ENCODE measurements around the gene USP6NL.
A peak's percentile ranks its signal among the peaks of the same experiment; 100 is the strongest.

USP6NL gene

DNA sequence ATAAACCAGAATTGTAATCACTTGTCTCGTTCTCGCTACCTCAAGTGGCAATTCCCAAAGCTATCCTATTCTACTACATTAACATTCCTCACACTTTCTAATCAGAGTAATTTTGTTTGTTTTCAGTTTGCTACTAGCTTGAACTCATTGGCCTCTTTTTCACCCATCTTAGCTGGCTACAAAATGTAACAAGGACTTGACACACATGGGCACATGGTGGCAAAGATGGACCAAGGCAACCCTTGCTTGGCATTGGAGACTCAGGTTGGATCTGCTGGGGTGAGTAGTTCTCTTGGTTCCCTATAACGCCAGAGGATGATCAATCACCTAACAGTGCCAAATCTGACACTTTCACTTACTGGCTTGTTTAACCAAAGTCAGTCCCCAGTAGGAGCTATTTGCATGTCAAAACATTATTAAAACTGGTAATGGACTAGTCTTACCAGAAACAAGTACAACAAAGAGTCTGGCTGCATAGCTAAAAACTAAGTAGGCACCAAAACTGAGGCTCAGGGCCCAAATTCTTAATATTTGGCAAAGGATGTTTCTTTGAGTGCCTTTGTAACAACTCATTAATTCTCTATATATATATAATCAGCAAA lies 1.9 kb downstream of the USP6NL start:
- H3K4me2 ChIP-seq (ENCODE audit: low read depth, low read length, poor library complexity, severe bottlenecking): peak overlapping the region; percentile 89
- H3K9ac ChIP-seq (ENCODE audit: low read depth, low read length, poor library complexity, severe bottlenecking): peak overlapping the region; percentile 88
- no peaks in the 10 kb centered on the region for H3K36me3 ChIP-seq (ENCODE audit: insufficient read depth, low read length)
- TF ChIP-seq, protein P1, sequence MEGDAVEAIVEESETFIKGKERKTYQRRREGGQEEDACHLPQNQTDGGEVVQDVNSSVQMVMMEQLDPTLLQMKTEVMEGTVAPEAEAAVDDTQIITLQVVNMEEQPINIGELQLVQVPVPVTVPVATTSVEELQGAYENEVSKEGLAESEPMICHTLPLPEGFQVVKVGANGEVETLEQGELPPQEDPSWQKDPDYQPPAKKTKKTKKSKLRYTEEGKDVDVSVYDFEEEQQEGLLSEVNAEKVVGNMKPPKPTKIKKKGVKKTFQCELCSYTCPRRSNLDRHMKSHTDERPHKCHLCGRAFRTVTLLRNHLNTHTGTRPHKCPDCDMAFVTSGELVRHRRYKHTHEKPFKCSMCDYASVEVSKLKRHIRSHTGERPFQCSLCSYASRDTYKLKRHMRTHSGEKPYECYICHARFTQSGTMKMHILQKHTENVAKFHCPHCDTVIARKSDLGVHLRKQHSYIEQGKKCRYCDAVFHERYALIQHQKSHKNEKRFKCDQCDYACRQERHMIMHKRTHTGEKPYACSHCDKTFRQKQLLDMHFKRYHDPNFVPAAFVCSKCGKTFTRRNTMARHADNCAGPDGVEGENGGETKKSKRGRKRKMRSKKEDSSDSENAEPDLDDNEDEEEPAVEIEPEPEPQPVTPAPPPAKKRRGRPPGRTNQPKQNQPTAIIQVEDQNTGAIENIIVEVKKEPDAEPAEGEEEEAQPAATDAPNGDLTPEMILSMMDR (conservative IDR thresholded peaks at IDR 0.05; ENCODE audit: low read length): no peak
- no peak for TF ChIP-seq EZH2phosphoT487 (IDR thresholded peaks at IDR 0.05; ENCODE audit: borderline replicate concordance)
- H3K79me2 ChIP-seq (ENCODE audit: insufficient read depth, low read length): peaks cover 62% of the 10 kb centered on the region
- peaks cover 23% of the 10 kb centered on the region for H4K20me1 ChIP-seq (ENCODE audit: insufficient read depth, low read length, poor library complexity, severe bottlenecking)
- peaks cover 3% of the 10 kb centered on the region; the same call in 1 of the 2 replicates for H3F3A ChIP-seq (ENCODE audit: low read depth)
- H3K9me3 ChIP-seq (ENCODE audit: insufficient read depth, low read depth, low read length): peaks cover 9% of the 10 kb centered on the region; the same call in 1 of the 2 replicates
- no peaks in the 10 kb centered on the region for H3K9me2 ChIP-seq (replicated peaks; ENCODE audit: low read depth, low read length)
- H3K27me3 ChIP-seq (ENCODE audit: insufficient read depth, low read length, poor library complexity, severe bottlenecking): no peaks in the 10 kb centered on the region
- H3K4me3 ChIP-seq (ENCODE audit: low read length, poor library complexity, severe bottlenecking): peak overlapping the region; percentile 99
- no peak overlapping the region for H2AFZ ChIP-seq (ENCODE audit: low read length)
- peaks cover 46% of the 10 kb centered on the region for H3K4me1 ChIP-seq (ENCODE audit: insufficient read depth, low read length, poor library complexity, severe bottlenecking)

DNA sequence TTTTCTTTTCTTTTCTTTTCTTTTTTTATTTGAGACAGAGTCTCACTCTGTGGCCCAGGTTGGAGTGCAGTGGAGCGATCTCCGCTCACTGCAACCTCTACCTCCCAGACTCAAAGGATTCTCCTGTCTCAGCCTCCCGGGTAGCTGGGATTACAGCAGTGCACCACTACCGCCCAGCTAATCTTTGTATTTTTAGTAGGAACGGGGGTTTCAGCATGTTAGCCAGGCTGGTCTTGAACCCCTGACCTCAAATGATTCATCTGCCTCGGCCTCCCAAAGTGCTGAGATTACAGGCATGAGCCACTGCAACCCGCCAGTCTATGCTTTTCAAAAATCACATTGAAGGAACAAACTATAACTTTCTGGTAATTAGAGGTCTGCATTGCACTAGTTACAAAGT lies 2.4 kb downstream of the USP6NL start:
- peak overlapping the region; percentile 99 for H3K4me3 ChIP-seq (ENCODE audit: low read length, poor library complexity, severe bottlenecking)

DNA sequence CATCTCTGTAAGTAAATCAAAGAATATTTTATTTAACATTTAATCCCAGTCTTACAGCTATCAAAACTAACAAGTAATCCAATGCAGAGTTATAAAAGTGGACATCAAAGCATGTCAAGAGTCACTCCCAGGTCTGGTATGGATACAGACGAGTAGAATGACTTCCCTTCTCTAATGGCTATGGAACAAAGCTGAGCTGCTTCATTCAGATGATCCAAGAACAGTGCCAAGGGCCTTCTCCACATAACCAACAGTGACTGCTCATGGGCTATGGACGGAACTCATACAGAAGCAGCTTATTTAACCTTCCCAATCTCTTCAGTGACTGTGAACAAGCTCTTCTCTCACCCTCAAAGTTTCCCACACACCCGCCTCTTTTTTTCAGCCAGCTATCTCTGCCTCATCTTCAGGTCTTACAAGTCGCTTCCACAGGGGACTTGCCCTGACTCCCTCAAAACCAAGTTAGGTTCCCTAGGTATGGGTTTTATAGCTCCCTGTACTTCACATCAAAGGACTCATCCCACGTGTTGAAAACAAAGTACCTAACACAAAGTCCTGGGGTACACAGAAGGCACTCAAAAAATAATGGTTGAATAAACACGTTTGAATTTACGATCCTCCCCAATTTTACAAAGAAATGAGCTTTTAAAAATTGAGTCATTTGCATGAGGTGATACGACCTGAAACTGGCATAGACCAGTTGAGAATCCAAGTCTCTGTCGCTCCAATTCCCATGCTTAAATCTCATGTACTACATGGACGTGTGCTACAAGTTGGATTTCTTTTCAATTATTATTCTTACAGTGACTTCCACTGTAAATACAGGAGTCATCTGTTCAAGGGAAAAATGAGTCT lies 3.1 kb downstream of the USP6NL start:
- Histone ChIP-seq H3K79me2 (ENCODE audit: insufficient read depth, low read length) (peaks cover 74% of the 10 kb centered on the region), H3K9me3 (ENCODE audit: insufficient read depth, low read depth, low read length) (peaks cover 9% of the 10 kb centered on the region; the same call in 1 of the 2 replicates), H3K9me2 (replicated peaks; ENCODE audit: low read depth, low read length) (no peaks in the 10 kb centered on the region), H3K4me1 (ENCODE audit: insufficient read depth, low read length, poor library complexity, severe bottlenecking) (peaks cover 52% of the 10 kb centered on the region), H2AFZ (ENCODE audit: low read length) (no peak overlapping the region), H3K4me2 (ENCODE audit: low read depth, low read length, poor library complexity, severe bottlenecking) (peak overlapping the region; percentile 89), H3K36me3 (ENCODE audit: insufficient read depth, low read length) (no peaks in the 10 kb centered on the region), H4K20me1 (ENCODE audit: insufficient read depth, low read length, poor library complexity, severe bottlenecking) (peaks cover 23% of the 10 kb centered on the region), H3K4me3 (ENCODE audit: low read length, poor library complexity, severe bottlenecking) (peak overlapping the region; percentile 99), H3K27me3 (ENCODE audit: insufficient read depth, low read length, poor library complexity, severe bottlenecking) (no peaks in the 10 kb centered on the region), H3F3A (ENCODE audit: low read depth) (peaks cover 3% of the 10 kb centered on the region; the same call in 1 of the 2 replicates), H3K9ac (ENCODE audit: low read depth, low read length, poor library complexity, severe bottlenecking) (peak overlapping the region; percentile 88)
- TF ChIP-seq, protein P1 (conservative IDR thresholded peaks at IDR 0.05; ENCODE audit: low read length): no peak
- TF ChIP-seq EZH2phosphoT487 (IDR thresholded peaks at IDR 0.05; ENCODE audit: borderline replicate concordance): no peak

More for the DNA sequence above, 2.4 kb downstream of the USP6NL start:
- peak overlapping the region; percentile 89 for H3K4me2 ChIP-seq (ENCODE audit: low read depth, low read length, poor library complexity, severe bottlenecking)
- peaks cover 46% of the 10 kb centered on the region for H3K4me1 ChIP-seq (ENCODE audit: insufficient read depth, low read length, poor library complexity, severe bottlenecking)
- H2AFZ ChIP-seq (ENCODE audit: low read length): no peak overlapping the region
- no peaks in the 10 kb centered on the region for H3K9me2 ChIP-seq (replicated peaks; ENCODE audit: low read depth, low read length)
- no peaks in the 10 kb centered on the region for H3K27me3 ChIP-seq (ENCODE audit: insufficient read depth, low read length, poor library complexity, severe bottlenecking)
- peaks cover 9% of the 10 kb centered on the region; the same call in 1 of the 2 replicates for H3K9me3 ChIP-seq (ENCODE audit: insufficient read depth, low read depth, low read length)
- peaks cover 67% of the 10 kb centered on the region for H3K79me2 ChIP-seq (ENCODE audit: insufficient read depth, low read length)
- peak overlapping the region; percentile 88 for H3K9ac ChIP-seq (ENCODE audit: low read depth, low read length, poor library complexity, severe bottlenecking)
- TF ChIP-seq EZH2phosphoT487 (IDR thresholded peaks at IDR 0.05; ENCODE audit: borderline replicate concordance): no peak
- TF ChIP-seq, protein P1 (conservative IDR thresholded peaks at IDR 0.05; ENCODE audit: low read length): no peak
- H3K36me3 ChIP-seq (ENCODE audit: insufficient read depth, low read length): no peaks in the 10 kb centered on the region
- H4K20me1 ChIP-seq (ENCODE audit: insufficient read depth, low read length, poor library complexity, severe bottlenecking): peaks cover 23% of the 10 kb centered on the region
- peaks cover 3% of the 10 kb centered on the region; the same call in 1 of the 2 replicates for H3F3A ChIP-seq (ENCODE audit: low read depth)
